Neural progenitor cell (in vitro differentiated cells): ENCODE results near the gene PAPLN. TPM values are rescaled to one million over a fixed set of nuclear protein-coding genes. Genes with fewer than 3 reads are reported as not detected.
A peak's percentile ranks its signal among the peaks of the same experiment; 100 is the strongest.

Experiments
- DNase-seq: peaks from one replicate; pipeline ENCODE4 v3.0.0-alpha.2; 2016; ENCODE audit warnings: low spot score
- H2AFZ ChIP-seq: fragments of 200-600 bp; sonication (generic); replicated peaks from 2 replicates; pipeline ENCODE4 v1.6.1; 2016; ENCODE audit warnings: antibody characterized with exemption
- H3F3A ChIP-seq: fragments of 200-600 bp; sonication (generic); 2 replicates; pipeline ENCODE4 v1.6.1; 2016; ENCODE audit warnings: antibody characterized with exemption, low read depth
- H3K27ac ChIP-seq: fragments of 200-600 bp; sonication (generic); 2 replicates; pipeline ENCODE4 v1.5.1; 2016; ENCODE audit warnings: mild to moderate bottlenecking
- H3K27me3 ChIP-seq: fragments of 200-600 bp; sonication (generic); 2 replicates; pipeline ENCODE4 v1.6.1; 2016; ENCODE audit warnings: mild to moderate bottlenecking, moderate library complexity
- H3K36me3 ChIP-seq: fragments of 200-600 bp; sonication (generic); 2 replicates; pipeline ENCODE4 v1.5.1; 2016
- H3K4me1 ChIP-seq: fragments of 200-600 bp; sonication (generic); 2 replicates; pipeline ENCODE4 v1.6.1; 2016; ENCODE audit warnings: mixed run types
- H3K4me2 ChIP-seq: fragments of 200-600 bp; sonication (generic); 2 replicates; pipeline ENCODE4 v1.6.1; 2016
- H3K4me3 ChIP-seq: fragments of 200-600 bp; sonication (generic); 2 replicates; pipeline ENCODE4 v1.5.1; 2016
- H3K79me2 ChIP-seq: fragments of 200-600 bp; sonication (generic); 2 replicates; pipeline ENCODE4 v1.6.1; 2016; ENCODE audit warnings: low read depth
- H3K9ac ChIP-seq: fragments of 200-600 bp; sonication (generic); 2 replicates; pipeline ENCODE4 v1.6.1; 2016
- H3K9me3 ChIP-seq: fragments of 200-600 bp; sonication (generic); 2 replicates; pipeline ENCODE4 v1.5.1; 2016; ENCODE audit warnings: low read depth
- H4K20me1 ChIP-seq: fragments of 200-600 bp; sonication (generic); 2 replicates; pipeline ENCODE4 v1.6.1; 2016; ENCODE audit warnings: low read depth
- H3K27ac Mint-ChIP-seq: 3 replicates; pipeline ENCODE4 v1.8.0; 2021; ENCODE audit warnings: mixed read lengths
- H3K27me3 Mint-ChIP-seq: 2 replicates; pipeline ENCODE4 v1.8.0; 2022; ENCODE audit warnings: low read depth, mild to moderate bottlenecking, inconsistent platforms, moderate library complexity, mixed read lengths; ENCODE audit not compliant: insufficient read depth
- H3K36me3 Mint-ChIP-seq: 3 replicates; pipeline ENCODE4 v1.8.0; 2021; ENCODE audit warnings: mixed read lengths
- H3K4me1 Mint-ChIP-seq: 3 replicates; pipeline ENCODE4 v1.8.0; 2021; ENCODE audit warnings: mixed read lengths
- H3K4me3 Mint-ChIP-seq: 3 replicates; pipeline ENCODE4 v1.8.0; 2021; ENCODE audit warnings: mild to moderate bottlenecking, moderate library complexity, mixed read lengths
- H3K9me3 Mint-ChIP-seq: 3 replicates; pipeline ENCODE4 v1.8.0; 2020; ENCODE audit warnings: mixed read lengths
- CTCF ChIP-seq: fragments of 200-600 bp; sonication (generic); IDR thresholded peaks from 2 replicates; pipeline ENCODE4 v1.5.1; 2017; ENCODE audit warnings: antibody characterized with exemption, mild to moderate bottlenecking
- EZH2 ChIP-seq: fragments of 200-600 bp; sonication (generic); IDR thresholded peaks from 2 replicates; pipeline ENCODE4 v1.6.1; 2017; ENCODE audit warnings: antibody characterized with exemption, mild to moderate bottlenecking, moderate library complexity
- EZH2phosphoT487 ChIP-seq: fragments of 200-600 bp; sonication (generic); IDR thresholded peaks from 2 replicates; pipeline ENCODE4 v1.6.1; 2017; ENCODE audit warnings: antibody characterized with exemption
- small RNA-seq: library from RNA; depleted of rRNA; stranded (forward); fragments of <200 nt; gene quantifications from one replicate; pipeline ENCODE3, GENCODE V24; 2015
- total RNA-seq: library from RNA; depleted of rRNA; stranded (reverse); fragments of >200 nt; gene quantifications from 2 replicates; pipeline ENCODE4 v1.2.3, GENCODE V29; 2015; ENCODE audit warnings: low replicate concordance

The PAPLN gene
- total RNA-seq, 1 donor from 2014 or later, result 17.3 TPM

DNA sequence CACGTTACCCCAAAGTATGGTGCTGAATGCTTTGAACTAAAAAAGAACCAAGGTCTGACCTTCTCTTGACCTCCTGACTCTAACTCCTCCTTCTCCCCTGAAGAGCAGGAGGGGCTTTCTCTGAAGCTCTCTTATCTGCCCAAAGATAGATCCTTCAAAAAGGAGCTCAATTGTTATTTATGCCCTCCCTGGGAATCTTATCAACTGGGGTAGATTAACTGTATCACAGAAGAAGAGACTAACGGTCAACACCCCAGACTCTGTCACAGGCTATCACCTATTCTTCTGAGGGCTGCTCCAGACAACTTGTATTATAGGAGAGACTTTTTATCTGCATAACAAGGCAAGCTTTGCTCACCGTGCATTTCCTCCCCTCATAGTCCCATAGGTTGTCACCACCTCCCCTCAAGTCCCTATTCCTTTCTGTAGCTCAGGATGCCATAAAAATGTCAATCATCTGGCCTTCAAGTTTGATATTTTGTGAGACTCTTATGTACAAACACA, 86.6 kb downstream of the PAPLN start:
- Mint-ChIP-seq H3K27ac (no peak overlapping the region), H3K4me1 (peaks cover 17% of the 10 kb centered on the region), H3K36me3 (peaks cover 5% of the 10 kb centered on the region), H3K4me3 (no peak overlapping the region), H3K27me3 (no peaks in the 10 kb centered on the region), H3K9me3 (no peaks in the 10 kb centered on the region)
- H3K79me2 ChIP-seq, result no peaks in the 10 kb centered on the region
- no peaks in the 10 kb centered on the region for H3K27me3 ChIP-seq
- no peaks in the 10 kb centered on the region for H3K9me3 ChIP-seq
- H3K36me3 ChIP-seq, result no peaks in the 10 kb centered on the region
- peak overlapping the region; percentile 11 for H3K4me2 ChIP-seq
- H2AFZ ChIP-seq, result no peak overlapping the region
- no peak for TF ChIP-seq EZH2
- TF ChIP-seq CTCF, result no peak
- TF ChIP-seq EZH2phosphoT487, result no peak
- H3K9ac ChIP-seq, result no peak overlapping the region
- H3F3A ChIP-seq, result peaks cover 5% of the 10 kb centered on the region
- no peaks in the 10 kb centered on the region for H4K20me1 ChIP-seq
- no peak overlapping the region for H3K4me3 ChIP-seq
- H3K4me1 ChIP-seq, result peaks cover 5% of the 10 kb centered on the region
- H3K27ac ChIP-seq, result no peak overlapping the region
- no peak for DNase-seq

Small RNA genes within 50 kb of the gene (small RNA-seq; reads per million reads assigned to genes)
- gene AC004858.1 (not detected), gene RNU6-419P (not detected)

Other genes with a start within 250 kb of the PAPLN start
- gene ZFYVE1, start 210.4 kb upstream of the PAPLN start, total RNA-seq, result 14.3 and 14.7 TPM in 2 replicates
- gene RBM25, start 179.0 kb upstream of the PAPLN start, total RNA-seq, result 82.9 and 162 TPM in 2 replicates
- gene PSEN1, start 101.0 kb upstream of the PAPLN start, total RNA-seq, result 55.3 and 80.5 TPM in 2 replicates
- 33.5 and 37.2 TPM in 2 replicates for gene NUMB, start 221.0 kb downstream of the PAPLN start, total RNA-seq